Stimulated activated CD8-positive, alpha-beta memory T cell treated with anti-CD3 and anti-CD28 coated beads, Interleukin-4, amount 100 ng/mL, for 24 hours (primary cell): ENCODE results near the gene SMG1.
"Not testable (repeated sequence)": the region's sequence is repeated elsewhere in the genome, so short reads cannot be mapped to it uniquely, and the experiment has no call there.

Experiments
- DNase-seq: peaks from one replicate; pipeline ENCODE4 v3.0.0-alpha.2; 2020; ENCODE audit warnings: low read depth

SMG1 gene

DNA sequence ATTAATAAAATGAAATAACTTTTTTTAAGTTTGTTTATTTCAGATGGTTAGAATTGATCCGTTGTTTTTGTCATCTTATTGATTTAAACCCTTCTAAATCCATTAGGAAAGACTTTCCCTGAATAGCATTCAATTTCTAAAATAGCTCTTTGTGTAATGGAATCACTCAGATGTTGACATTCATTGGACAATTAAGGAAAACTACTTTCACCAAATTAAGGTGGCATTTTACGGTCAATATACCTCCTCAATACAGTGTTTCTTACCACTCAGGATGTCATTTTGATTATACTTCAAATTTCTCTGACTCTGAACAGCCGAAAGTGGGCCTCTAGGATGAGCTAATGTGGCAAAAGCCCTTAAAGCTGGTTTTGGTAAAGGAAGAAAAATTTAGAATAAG lies 126.7 kb downstream of the SMG1 start:
- no peak for DNase-seq

- DNase-seq = no peak
Measured at GRCh38 chr16:18797746-18798145, 128.5 kb downstream of the SMG1 start.

DNA sequence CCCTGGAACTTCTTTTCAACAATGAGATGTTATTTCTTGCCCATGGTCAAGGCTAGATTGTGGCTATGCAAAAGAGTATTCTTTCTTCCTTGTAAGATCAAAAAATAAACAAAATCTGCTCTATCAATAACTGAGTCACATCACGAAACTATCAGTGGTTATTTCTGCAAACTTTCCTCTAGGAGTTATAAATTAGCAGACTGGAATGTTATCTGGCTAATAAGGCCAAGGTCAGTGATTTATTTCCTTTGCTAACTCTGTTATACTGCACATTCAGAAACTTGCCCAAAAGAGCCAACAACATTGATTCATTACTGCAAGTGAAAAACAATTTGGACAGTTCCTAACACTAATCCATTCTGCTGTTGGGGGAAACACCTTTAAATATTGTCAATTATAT lies 129.8 kb downstream of the SMG1 start:
- no peak for DNase-seq

GRCh38 chr16:18792836-18793433 lies 133.3 kb downstream of the SMG1 start:
- no peak for DNase-seq

DNA sequence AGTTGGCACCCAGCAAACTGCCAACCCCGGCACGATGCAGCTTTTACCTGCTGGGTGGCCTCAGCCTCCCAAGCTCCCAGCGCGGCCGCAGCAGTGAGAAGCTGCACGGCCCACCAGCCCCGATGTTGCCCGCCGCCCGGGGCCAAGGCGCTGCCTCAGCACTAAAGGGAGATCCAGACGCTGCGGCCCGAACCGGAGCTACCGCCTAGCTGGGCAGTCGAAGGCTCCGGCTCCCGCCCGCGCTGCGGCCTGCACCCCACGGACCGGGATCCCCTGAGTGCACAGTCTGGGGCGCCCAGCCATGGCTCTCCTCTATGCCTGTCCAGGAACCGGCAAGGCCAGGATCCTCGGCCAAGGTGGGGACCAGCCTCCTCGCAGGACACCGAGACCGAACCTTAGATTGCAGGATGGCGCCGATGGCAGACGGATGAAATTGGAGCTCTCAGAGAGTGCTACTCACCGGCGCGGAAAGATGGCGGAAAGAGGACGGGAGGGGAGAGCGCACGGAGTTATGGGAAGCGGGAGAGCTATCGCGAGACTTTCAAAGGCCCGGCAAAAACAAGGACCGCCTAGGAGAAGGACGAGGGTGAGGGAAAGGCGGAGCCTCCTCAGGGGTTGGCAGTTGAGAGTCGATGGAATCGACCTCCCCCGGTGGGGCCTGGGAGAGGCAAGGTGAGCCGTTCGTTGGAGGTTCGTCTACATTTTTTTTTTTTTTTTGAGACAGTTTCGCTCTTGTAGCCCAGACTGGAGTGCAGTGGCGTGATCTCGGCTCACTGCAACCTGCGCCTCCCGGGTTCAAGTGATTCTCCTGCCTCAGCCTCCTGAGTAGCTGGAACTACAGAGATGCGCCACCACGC lies 136.1 kb downstream of the SMG1 start, which contains the start of gene RPS15A:
Gene RPS15A, minus strand, starts transcription at position 485 of the 857 bp plus-strand sequence. CDS start 1,221 bp downstream, outside the sequence.
- DNase-seq = peak; percentile 83

GRCh38 chr16:18789515-18789849 lies 136.7 kb downstream of the SMG1 start:
- DNase-seq = no peak

GRCh38 chr16:18788828-18789514 lies 137.2 kb downstream of the SMG1 start:
- DNase-seq = no peak

GRCh38 chr16:18784917-18785623 lies 141.1 kb downstream of the SMG1 start:
- no peak for DNase-seq

GRCh38 chr16:18783430-18784341 lies 142.5 kb downstream of the SMG1 start:
- DNase-seq = no peak

GRCh38 chr16:18782697-18783429 lies 143.3 kb downstream of the SMG1 start:
- no peak for DNase-seq

GRCh38 chr16:18781232-18781631 lies 145.0 kb downstream of the SMG1 start:
- DNase-seq = not testable (repeated sequence)

DNA sequence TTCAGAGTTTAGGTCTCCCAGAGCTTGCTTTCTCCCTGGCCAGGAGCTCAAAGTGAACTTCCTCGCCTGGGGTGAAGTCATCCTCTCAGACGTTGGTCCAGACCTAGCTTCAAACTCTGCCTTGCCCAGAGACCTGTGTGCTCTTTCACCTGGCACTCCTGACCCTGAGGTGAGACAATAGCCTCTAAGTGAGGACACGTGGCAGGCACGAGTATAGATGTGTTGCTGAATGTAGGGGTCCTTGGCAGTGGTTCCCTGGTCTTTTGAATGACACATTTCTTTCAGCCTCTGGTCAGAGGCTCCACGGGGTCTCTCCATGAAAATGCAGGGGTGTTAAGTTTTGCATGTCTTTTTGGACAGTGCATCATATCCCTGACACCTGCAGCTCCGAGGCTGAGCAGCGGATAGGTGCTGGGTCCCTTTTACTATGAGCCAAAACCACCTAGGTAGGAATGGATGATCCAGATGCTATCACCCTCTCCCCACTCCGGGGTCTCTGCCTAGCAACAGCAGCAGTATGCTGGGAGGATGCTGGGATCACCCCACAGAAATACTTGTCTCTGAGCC lies 145.7 kb downstream of the SMG1 start:
- DNase-seq = not testable (repeated sequence)

- DNase-seq = not testable (repeated sequence)
Measured at GRCh38 chr16:18777664-18778063, 148.5 kb downstream of the SMG1 start.

- not testable (repeated sequence) for DNase-seq
Measured at GRCh38 chr16:18776334-18776733, 149.9 kb downstream of the SMG1 start.

- DNase-seq = not testable (repeated sequence)
Measured at GRCh38 chr16:18774651-18775050, 151.6 kb downstream of the SMG1 start.

DNA sequence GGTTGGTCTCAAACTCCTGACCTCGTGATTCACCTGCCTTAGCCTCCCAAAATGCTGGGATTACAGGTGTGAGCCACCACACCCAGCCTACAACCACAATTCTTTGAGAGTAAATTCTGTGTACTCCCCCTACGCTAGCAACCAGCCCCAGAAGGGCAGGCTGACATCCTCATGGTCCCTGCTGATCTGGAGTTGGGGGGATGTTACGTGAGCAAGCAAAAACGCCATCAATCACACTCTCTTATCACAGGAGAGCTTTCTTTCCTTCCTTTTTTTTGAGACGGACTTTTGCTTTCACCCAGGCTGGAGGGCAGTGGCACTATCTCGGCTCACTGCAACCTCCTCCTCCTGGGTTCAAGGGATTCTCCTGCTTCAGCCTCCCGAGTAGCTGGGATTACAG lies 154.0 kb downstream of the SMG1 start:
- DNase-seq = not testable (repeated sequence)

DNA sequence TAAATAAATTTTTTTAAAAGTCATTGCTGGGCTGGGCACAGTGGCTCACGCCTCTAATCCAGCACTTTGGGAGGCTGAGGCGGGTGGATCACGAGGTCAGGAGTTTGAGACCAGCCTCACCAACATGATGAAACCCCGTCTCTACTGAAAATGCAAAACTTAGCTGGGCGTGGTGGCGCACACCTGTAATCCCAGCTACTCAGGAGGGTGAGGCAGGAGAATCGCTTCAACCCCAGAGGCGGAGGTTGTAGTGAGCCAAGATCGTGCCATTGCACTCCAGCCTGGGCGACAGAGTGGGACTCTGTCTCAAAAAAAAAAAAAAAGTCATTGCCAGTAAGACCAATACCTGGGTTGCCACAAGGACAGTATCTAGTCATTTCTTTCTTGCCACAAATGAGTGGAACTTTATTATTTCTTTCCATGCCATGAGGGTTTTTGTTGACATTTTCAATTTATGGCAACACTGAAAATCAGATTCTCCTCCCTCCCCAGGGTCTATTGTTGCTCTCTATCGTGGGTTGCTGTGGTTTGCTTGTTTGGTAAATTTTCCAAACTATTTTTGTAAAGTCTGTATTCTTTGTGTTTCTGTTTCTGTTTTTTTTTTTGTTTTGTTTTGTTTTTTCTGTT lies 155.8 kb downstream of the SMG1 start:
- not testable (repeated sequence) for DNase-seq

DNA sequence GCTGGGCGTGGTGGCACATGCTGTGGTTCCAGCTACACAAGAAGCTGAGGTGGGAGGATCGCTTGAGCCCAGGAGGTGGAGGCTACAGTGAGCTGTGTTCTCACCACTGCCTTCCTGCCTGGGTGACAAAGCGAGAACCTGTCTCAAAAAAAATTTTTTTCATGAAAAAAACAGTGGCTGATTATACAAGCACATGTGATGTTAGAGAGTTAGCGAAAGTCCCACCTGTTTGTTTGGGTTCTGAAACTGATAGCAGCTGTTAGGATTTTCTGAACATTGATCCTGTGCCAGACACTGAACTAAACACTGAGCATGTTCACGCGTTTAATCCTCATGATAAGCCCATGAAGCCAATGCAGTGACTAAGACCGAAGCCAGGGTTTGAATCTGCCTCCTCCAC lies 159.0 kb downstream of the SMG1 start:
- not testable (repeated sequence) for DNase-seq

GRCh38 chr16:18762713-18763112 lies 163.5 kb downstream of the SMG1 start:
- not testable (repeated sequence) for DNase-seq
